Left hindlimb (tissue), 1 donor: Measurements from ENCODE around the gene BCL2.
A peak's percentile ranks its signal among the peaks of the same experiment; 100 is the strongest.
"Not testable (repeated sequence)": the region's sequence is repeated elsewhere in the genome, so short reads cannot be mapped to it uniquely, and the experiment has no call there.

ENCODE experiments used
- DNase-seq: peaks from one replicate; pipeline ENCODE4 v3.0.0-alpha.2; 2018

BCL2 gene

GRCh38 chr18:63319383-63320122, at the start of gene BCL2:
Gene BCL2, minus strand, starts transcription at chr18:63319769.
- no peak for DNase-seq

- DNase-seq, result no peak
These were observed 49.0 kb upstream of the BCL2 start for GRCh38 chr18:63368611-63369010.

GRCh38 chr18:63367053-63367953, 47.7 kb upstream of the BCL2 start, which contains the start of gene KDSR:
Gene KDSR, minus strand, starts transcription at chr18:63367206. Its CDS starts 88 bp downstream, at chr18:63367118.
- peak; percentile 98 for DNase-seq

- DNase-seq, result peak; percentile 70
These were observed 46.9 kb upstream of the BCL2 start for GRCh38 chr18:63366213-63367052.

DNA sequence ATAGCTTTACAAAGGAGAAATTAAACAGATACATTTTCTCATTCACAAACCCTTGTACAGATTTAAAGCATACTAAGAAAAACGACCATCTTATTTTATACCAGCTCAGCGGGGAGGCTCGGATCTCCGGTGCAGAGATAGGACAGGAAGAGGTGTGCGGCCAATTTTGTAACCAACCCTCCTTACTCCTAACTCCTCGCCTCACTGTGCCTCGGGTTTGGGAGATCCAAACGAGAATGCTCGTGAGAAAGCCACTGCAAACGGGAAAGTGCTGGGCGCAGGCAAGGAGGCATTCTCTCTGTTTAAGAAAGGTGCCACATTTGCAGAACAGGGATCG, 46.3 kb upstream of the BCL2 start:
- no peak for DNase-seq

DNA sequence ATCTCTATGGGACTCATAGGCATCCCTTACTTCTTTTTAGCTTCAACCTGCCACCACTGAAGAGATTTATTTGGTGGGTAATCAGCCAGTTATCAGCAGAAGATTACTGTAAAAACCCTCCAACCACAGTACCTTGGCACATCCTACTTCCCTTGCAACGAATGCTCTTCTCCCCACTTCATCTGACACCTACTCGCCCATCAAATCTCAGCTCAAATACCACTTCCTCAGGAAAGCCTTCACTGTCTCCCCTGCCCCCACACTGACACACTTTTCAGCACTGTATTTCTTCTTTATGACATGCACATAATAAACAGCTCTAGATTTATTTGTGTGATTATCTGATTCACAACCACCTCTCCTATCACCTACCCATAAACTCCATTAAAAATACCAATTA, 44.4 kb upstream of the BCL2 start:
- no peak for DNase-seq

DNA sequence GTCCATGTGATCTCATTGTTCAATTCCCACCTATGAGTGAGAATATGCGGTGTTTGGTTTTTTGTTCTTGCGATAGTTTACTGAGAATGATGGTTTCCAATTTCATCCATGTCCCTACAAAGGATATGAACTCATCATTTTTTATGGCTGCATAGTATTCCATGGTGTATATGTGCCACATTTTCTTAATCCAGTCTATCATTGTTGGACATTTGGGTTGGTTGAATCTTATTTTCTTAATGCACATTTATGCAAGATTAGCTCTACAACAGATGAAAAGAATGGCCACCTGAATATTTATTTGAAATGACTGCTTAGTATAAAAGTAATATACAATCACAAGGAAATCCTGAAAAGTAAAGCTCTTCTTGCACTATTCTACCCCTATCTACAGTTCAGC, 43.9 kb upstream of the BCL2 start:
- DNase-seq, result not testable (repeated sequence)

DNA sequence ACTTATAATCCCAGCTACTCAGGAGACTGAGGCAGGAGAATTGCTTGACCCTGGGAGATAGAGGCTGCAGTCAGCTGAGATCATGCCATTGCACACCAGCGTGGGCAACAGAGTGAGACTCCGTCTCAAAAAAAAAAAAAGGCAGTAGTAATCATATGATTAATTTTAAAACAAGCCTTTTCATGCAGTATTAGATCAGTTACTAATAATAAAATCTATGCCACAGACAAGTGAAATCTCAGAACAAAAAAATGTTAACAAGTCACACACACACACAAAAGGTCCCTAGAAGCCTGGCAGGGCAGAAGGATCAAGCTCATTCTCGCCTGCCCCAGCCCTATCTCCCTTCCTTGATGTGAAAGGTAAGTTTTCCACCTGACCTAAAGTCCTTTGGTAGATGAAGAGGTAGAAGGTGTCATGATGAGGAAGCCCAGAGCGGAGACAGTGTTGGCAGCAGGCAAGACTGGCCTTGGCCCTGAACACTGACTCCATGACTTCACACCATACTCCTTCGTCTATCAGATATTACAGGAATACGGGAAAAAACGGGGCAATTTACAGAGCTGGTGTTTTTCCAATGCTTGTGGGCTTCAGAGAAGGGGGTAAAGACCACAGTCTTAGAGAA, 36.8 kb upstream of the BCL2 start:
- DNase-seq, result no peak

DNA sequence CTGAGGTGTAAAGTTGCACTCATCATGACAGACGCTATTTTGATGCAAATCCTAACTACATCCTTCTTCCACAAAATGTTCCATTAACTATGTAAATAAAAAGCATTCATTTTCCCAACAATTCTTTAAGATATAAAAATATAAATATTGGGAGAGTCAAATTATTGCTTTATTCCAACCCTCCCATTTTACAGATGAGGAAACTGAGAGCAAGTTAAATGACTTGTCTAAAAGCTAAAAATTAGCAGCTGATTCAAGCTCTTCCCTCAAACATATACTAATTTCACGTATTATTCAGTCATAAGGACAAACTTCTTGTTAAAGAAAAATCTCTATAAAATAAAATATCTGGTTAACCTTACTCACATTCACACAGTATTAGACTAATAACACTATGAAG, 30.7 kb upstream of the BCL2 start:
- no peak for DNase-seq

- DNase-seq, result no peak
These were observed 29.1 kb upstream of the BCL2 start for GRCh38 chr18:63348508-63349136.

DNA sequence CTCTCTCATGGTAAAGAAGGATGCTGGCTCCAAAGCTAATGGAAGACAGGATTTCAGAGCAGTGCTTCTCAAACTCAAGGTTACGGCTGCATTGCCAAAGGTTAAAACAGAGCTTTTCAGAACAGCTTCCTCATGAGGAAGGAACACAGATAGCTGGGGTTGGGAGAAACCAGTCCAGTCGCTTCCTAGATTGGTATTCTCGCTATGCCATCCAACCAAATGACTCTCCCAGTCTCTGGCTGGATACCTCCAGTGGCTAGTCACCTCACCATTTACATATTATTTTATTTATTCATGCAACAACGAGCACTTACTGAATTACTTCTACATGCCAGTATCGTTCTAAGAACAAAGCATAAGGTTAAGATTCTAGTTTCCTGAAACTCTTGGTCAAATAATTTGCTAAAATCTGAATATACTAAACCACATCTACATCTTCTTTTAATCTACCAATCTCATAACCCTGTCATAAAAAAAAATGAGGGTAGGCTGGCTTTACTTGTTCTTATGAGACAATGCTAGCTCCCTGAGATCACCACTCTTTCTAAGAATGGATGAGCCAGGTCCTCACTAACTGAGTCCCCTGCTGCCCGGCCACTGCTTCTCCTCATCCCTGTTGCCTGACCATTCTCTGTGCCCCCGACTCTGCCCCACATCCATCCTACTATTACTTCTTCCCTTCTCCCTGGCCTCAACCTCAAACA, 27.1 kb upstream of the BCL2 start:
- DNase-seq, result no peak

DNA sequence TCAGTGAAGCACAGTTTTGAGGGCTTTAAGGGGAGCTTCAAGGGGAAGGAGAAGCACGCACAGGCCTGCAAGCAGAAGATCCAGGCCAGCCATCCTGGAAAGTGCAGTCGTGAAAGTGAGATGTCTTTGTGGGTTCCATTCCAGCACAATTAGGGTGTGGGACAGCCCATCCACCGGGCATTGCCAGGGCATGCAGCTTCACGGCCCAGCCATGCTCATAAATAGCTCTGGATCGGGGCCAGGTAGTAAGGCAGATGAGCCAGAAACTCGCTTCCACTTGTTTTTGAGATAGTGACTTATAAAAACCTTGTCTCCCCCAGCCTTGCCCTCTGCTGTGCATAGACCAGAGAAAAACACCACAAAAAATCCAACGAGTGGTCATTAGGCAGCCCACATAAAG, 26.5 kb upstream of the BCL2 start:
- no peak for DNase-seq

- no peak for DNase-seq
These were observed 25.3 kb upstream of the BCL2 start for GRCh38 chr18:63344918-63345317.

- no peak for DNase-seq
These were observed 24.7 kb upstream of the BCL2 start for GRCh38 chr18:63344263-63344662.

- no peak for DNase-seq
These were observed 22.6 kb upstream of the BCL2 start for GRCh38 chr18:63342206-63342605.

DNA sequence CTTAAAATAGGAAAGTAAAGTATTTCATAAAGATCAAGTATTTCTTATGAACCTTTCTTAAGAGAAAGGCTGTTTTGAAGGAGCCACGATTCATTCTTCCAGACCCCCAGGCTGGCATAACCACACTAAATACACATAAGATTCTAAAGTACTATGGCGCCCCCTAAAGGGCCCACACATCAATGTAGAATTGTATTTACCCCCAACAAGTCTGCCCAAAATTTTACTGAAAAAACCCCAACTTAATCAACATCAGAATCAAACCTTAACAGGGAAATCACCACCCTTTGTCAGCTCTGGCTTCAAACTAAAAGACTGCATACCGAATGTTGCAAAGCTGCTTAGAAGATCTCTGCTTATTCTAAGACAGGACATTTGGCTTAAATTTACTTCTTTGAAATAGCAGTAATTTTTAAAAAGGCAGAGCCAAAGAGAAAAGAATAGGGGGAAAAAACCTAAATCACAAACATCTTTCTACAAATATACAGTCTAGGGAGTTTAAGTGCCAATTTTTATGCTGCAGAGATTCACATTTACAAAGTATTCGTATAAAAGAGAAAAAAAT, 20.4 kb upstream of the BCL2 start:
- DNase-seq, result no peak

DNA sequence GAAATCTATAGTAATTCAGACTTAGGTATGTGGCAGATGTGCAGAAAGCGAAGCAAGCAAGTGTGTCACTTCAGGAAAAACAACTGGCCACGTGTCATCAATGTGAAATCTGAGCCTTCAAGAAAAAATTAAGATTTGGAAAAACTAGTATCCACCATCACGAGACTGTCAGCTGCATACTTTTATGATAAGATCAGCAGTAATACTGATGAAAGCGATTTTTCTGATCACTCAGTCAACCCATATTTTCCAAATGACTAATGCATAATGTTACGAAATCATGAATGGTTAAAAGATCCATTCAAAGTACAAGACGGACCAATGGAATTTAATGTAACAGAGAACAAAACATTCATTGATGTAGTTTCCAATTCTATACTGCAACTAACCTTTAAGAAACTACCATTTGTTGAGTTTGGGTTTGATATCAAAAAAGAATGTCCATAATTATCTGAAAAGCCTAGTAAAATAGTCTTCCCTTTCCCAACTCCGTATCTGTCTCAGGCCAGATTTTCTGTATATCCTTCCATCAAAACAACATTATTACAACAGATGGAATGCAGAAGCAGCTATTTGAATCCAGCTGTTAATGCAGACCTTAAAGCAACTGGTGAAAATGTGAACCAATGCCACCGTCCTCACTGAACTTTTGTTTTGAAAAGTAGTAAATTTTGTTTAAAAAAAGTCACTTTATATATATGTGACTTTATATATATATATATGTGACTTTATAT, 17.0 kb upstream of the BCL2 start:
- no peak for DNase-seq

DNA sequence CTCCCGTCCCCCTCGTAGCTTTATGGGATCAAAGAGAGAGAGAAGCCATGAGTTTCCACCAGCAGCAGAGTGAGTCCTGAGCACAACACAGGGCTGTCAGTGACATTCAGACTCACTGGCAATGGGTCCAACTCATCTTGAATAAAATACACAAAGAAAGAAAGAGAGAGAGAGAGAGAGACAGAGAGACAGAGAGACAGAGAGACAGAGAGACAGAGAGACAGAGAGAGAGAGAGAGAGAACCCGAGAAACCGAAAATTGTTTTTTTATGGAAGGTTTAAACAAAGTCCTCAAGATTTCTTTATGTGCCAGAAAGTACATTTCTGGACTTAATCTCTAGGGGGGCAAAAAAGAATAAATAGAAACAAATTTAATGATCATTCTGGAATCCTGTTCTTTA, 11.5 kb upstream of the BCL2 start:
- DNase-seq, result no peak

- no peak for DNase-seq
These were observed 10.0 kb upstream of the BCL2 start for GRCh38 chr18:63329431-63330145.

- no peak for DNase-seq
These were observed 6.4 kb upstream of the BCL2 start for GRCh38 chr18:63326011-63326410.
